OCI-LY7 (cell line): ENCODE data around the gene ATXN10. TPM values are rescaled to one million over a fixed set of nuclear protein-coding genes. Genes with fewer than 3 reads are reported as not detected.

Source experiments
- BruUV-seq: library from RNA; stranded (reverse); fragments of 400-500 nt; replicated peaks from 2 replicates; lab custom pipeline; 2021; lab: Mats Ljungman, UMichigan
- CTCF ChIA-PET: fragments of 300-600 bp; sonication (Branson Sonifier 250); formaldehyde crosslinking; loops from one replicate; lab custom pipeline; 2022; ENCODE audit warnings: antibody characterized with exemption; ENCODE audit not compliant: unreplicated experiment; lab: Charles Lee
- POLR2A ChIA-PET: fragments of 300-600 bp; sonication (Branson Sonifier 250); formaldehyde crosslinking; loops from one replicate; lab custom pipeline; 2022; ENCODE audit warnings: antibody characterized with exemption; lab: Charles Lee
- DNase-seq: peaks from one replicate; pipeline ENCODE4 v3.0.0-alpha.2; 2015; ENCODE audit warnings: low spot score
- H2AFZ ChIP-seq: fragments of 200-600 bp; sonication (generic), shearing (Covaris generic); 2 replicates; pipeline ENCODE4 v1.6.1; 2014; ENCODE audit warnings: mild to moderate bottlenecking, antibody characterized with exemption, low read length, moderate library complexity
- H3K27ac ChIP-seq: fragments of 200-600 bp; sonication (generic); 2 replicates; pipeline ENCODE4 v1.5.1; 2014; ENCODE audit warnings: mixed run types, low read depth, mild to moderate bottlenecking, moderate library complexity, low read length, inconsistent platforms; ENCODE audit not compliant: poor library complexity, severe bottlenecking
- H3K36me3 ChIP-seq: fragments of 200-600 bp; sonication (generic); 2 replicates; pipeline ENCODE4 v1.6.1; 2014; ENCODE audit warnings: mild to moderate bottlenecking, antibody characterized with exemption, low read length, moderate library complexity, mixed read lengths; ENCODE audit not compliant: insufficient read depth
- H3K4me1 ChIP-seq: fragments of 200-600 bp; sonication (generic); 2 replicates; pipeline ENCODE4 v1.5.1; 2014; ENCODE audit warnings: mild to moderate bottlenecking, low read length; ENCODE audit not compliant: insufficient read depth, poor library complexity, severe bottlenecking
- H3K4me2 ChIP-seq: fragments of 200-600 bp; sonication (generic); 2 replicates; pipeline ENCODE4 v1.6.1; 2014; ENCODE audit warnings: mild to moderate bottlenecking, low read length
- H3K4me3 ChIP-seq: fragments of 200-600 bp; sonication (generic); 2 replicates; pipeline ENCODE4 v1.5.1; 2014; ENCODE audit warnings: mild to moderate bottlenecking, low read depth, low read length; ENCODE audit not compliant: poor library complexity, severe bottlenecking
- H3K79me2 ChIP-seq: fragments of 200-600 bp; sonication (generic); 2 replicates; pipeline ENCODE4 v1.6.1; 2016; ENCODE audit warnings: low read depth, mild to moderate bottlenecking, low read length, moderate library complexity, mixed read lengths; ENCODE audit not compliant: insufficient read depth
- H3K9me2 ChIP-seq: fragments of 200-600 bp; sonication (generic); 2 replicates; pipeline ENCODE4 v1.6.1; 2016; ENCODE audit warnings: mild to moderate bottlenecking, low read length, mixed read lengths; ENCODE audit not compliant: insufficient read depth
- H3K9me3 ChIP-seq: fragments of 200-600 bp; sonication (generic); 2 replicates; pipeline ENCODE4 v1.6.1; 2014; ENCODE audit warnings: mild to moderate bottlenecking, mixed run types, low read length, mixed read lengths
- H4K20me1 ChIP-seq: fragments of 200-600 bp; sonication (generic); 2 replicates; pipeline ENCODE4 v1.6.1; 2014; ENCODE audit warnings: mild to moderate bottlenecking, antibody characterized with exemption, low read length, moderate library complexity, mixed read lengths; ENCODE audit not compliant: insufficient read depth
- EZH2phosphoT487 ChIP-seq: fragments of 200-600 bp; sonication (generic); IDR thresholded peaks from 2 replicates; pipeline ENCODE4 v1.6.1; 2018; ENCODE audit warnings: low read depth, borderline replicate concordance, mild to moderate bottlenecking, mixed run types, antibody characterized with exemption, low read length, moderate library complexity, mixed read lengths
- intact Hi-C: fragments of 100-400 bp; cut with micrococcal nuclease; formaldehyde crosslinking; loops from one replicate; pipeline ENCODE4 v1.10.0; 2022; ENCODE audit not compliant: unreplicated experiment
- total RNA-seq, 2 experiments: library from RNA; depleted of rRNA in 1 of 2; stranded (reverse); fragments of >200 nt in 1 of 2; shearing (Covaris generic) in 1 of 2; gene quantifications; 2 replicates each; pipeline ENCODE4 v1.2.3, GENCODE V29; 2014 to 2022
- TF ChIP-seq, protein P1 (sequence below): fragments of 200-600 bp; sonication (generic); conservative IDR thresholded peaks from 2 replicates; pipeline ENCODE4 v1.5.1; 2014; ENCODE audit warnings: mild to moderate bottlenecking, antibody characterized with exemption, low read length, moderate library complexity, mixed read lengths

Gene ATXN10
- total RNA-seq, 2 experiments from 2014 or later = 66.1 to 197 TPM

DNA sequence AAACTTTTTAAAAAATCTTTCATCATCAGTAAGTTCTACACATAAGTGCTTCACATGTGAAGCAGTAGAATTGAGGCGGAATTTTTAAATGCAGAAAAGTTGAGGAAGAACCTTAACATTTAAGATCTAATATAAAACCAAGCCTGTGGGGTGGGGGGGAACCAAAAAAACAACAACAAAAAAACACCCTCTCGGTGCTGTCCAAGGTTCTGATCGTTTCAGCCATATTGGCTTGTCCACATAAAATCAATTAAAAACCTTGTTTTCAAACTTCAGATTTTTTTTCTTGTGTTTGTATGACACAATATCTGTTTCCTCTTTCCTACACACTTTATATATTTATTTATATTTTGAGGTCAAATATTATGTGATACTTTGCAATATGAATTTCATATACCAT is 175.3 kb downstream of the ATXN10 start:
- H3K9me2 ChIP-seq = no peaks in the 10 kb centered on the region
- intact Hi-C loops = no loop called here
- ChIA-PET POLR2A (no interaction called here), CTCF (no interaction called here)
- no peak for DNase-seq
- TF ChIP-seq, protein P1, sequence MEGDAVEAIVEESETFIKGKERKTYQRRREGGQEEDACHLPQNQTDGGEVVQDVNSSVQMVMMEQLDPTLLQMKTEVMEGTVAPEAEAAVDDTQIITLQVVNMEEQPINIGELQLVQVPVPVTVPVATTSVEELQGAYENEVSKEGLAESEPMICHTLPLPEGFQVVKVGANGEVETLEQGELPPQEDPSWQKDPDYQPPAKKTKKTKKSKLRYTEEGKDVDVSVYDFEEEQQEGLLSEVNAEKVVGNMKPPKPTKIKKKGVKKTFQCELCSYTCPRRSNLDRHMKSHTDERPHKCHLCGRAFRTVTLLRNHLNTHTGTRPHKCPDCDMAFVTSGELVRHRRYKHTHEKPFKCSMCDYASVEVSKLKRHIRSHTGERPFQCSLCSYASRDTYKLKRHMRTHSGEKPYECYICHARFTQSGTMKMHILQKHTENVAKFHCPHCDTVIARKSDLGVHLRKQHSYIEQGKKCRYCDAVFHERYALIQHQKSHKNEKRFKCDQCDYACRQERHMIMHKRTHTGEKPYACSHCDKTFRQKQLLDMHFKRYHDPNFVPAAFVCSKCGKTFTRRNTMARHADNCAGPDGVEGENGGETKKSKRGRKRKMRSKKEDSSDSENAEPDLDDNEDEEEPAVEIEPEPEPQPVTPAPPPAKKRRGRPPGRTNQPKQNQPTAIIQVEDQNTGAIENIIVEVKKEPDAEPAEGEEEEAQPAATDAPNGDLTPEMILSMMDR = no peak
- no peak for TF ChIP-seq EZH2phosphoT487
- H4K20me1 ChIP-seq = no peaks in the 10 kb centered on the region
- no peak overlapping the region for H3K4me3 ChIP-seq
- H3K4me2 ChIP-seq = no peak overlapping the region
- no peaks in the 10 kb centered on the region for H3K4me1 ChIP-seq
- no peaks in the 10 kb centered on the region for H3K9me3 ChIP-seq
- no TSS peak for BruUV-seq
- H3K27ac ChIP-seq = no peak overlapping the region
- no peak overlapping the region for H2AFZ ChIP-seq
- peaks cover 71% of the 10 kb centered on the region for H3K36me3 ChIP-seq
- no peaks in the 10 kb centered on the region for H3K79me2 ChIP-seq

DNA sequence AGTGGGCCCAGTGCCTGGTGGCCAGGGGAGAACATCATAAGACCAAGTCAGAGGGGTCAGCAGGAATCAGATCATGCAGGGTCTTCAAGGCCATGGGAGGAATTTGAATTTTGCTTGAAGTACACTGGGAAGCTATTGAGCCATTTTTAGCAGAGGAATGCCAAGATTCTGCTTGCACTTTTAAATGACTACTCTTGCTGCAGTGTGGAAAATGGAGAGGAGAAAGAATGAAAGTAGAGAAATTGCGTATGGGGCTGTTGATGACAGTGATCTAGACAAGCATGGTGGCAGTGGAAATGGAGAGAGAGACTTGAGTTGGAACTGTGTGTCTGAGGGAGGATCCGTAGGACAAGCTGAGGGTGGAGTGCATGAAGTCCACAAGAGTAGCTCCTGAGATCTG is 177.3 kb downstream of the ATXN10 start:
- POLR2A ChIA-PET = no interaction called here
- Histone ChIP-seq H4K20me1 (no peaks in the 10 kb centered on the region), H3K79me2 (no peaks in the 10 kb centered on the region), H2AFZ (no peak overlapping the region), H3K4me3 (no peak overlapping the region), H3K9me3 (peaks cover 14% of the 10 kb centered on the region; the same call in 1 of the 2 replicates), H3K4me2 (no peak overlapping the region), H3K36me3 (peaks cover 69% of the 10 kb centered on the region), H3K9me2 (no peaks in the 10 kb centered on the region), H3K4me1 (no peaks in the 10 kb centered on the region), H3K27ac (no peak overlapping the region)
- no TSS peak for BruUV-seq
- no peak for DNase-seq
- intact Hi-C loops = no loop called here
- TF ChIP-seq EZH2phosphoT487 = no peak
- TF ChIP-seq, protein P1 = no peak
- CTCF ChIA-PET = no interaction called here

- Histone ChIP-seq H3K9me3 (peaks cover 14% of the 10 kb centered on the region; the same call in 1 of the 2 replicates), H3K4me1 (no peaks in the 10 kb centered on the region), H4K20me1 (no peaks in the 10 kb centered on the region), H2AFZ (no peak overlapping the region), H3K4me2 (no peak overlapping the region), H3K27ac (no peak overlapping the region), H3K4me3 (no peak overlapping the region), H3K36me3 (peaks cover 55% of the 10 kb centered on the region), H3K79me2 (no peaks in the 10 kb centered on the region), H3K9me2 (no peaks in the 10 kb centered on the region)
- POLR2A ChIA-PET = no interaction called here
- intact Hi-C loops = no loop called here
- TF ChIP-seq, protein P1 = no peak
- TF ChIP-seq EZH2phosphoT487 = no peak
- BruUV-seq = no TSS peak
- DNase-seq = peak; percentile 12
- CTCF ChIA-PET = no interaction called here
Measured at GRCh38 chr22:45852826-45853225, 181.2 kb downstream of the ATXN10 start.
